A673 (cell line): ENCODE measurements around the gene THBS1. TPM values are rescaled to one million over a fixed set of nuclear protein-coding genes. Genes with fewer than 3 reads are reported as not detected.

Experiments
- Bru-seq: library from RNA; stranded (reverse); fragments of 400-500 nt; gene quantifications from one replicate; lab custom pipeline; 2021; lab: Mats Ljungman, UMichigan
- BruChase-seq, 2 experiments: library from RNA; stranded (reverse); fragments of 400-500 nt; gene quantifications; one replicate each; lab custom pipeline; 2021; lab: Mats Ljungman, UMichigan
- BruUV-seq: library from RNA; stranded (reverse); fragments of 400-500 nt; replicated peaks from 2 replicates; lab custom pipeline; 2021; lab: Mats Ljungman, UMichigan
- CTCF ChIA-PET: fragments of 300-600 bp; sonication (Branson Sonifier 250); formaldehyde crosslinking; loops from one replicate; lab custom pipeline; 2022; ENCODE audit warnings: antibody characterized with exemption; lab: Charles Lee
- POLR2A ChIA-PET: fragments of 300-600 bp; sonication (Branson Sonifier 250); formaldehyde crosslinking; loops from one replicate; lab custom pipeline; 2022; ENCODE audit warnings: antibody characterized with exemption; ENCODE audit not compliant: low non-redundant PET; lab: Charles Lee
- DNase-seq: peaks from one replicate; pipeline ENCODE4 v3.0.0-alpha.2; 2015; ENCODE audit warnings: low spot score
- H3K27ac ChIP-seq: fragments of 200-600 bp; sonication (generic); 2 replicates; pipeline ENCODE4 v1.5.1; 2016; ENCODE audit warnings: mixed run types, low read depth, mild to moderate bottlenecking, mixed read lengths, antibody characterized with exemption, low read length; ENCODE audit not compliant: poor library complexity, severe bottlenecking
- H3K27me3 ChIP-seq: fragments of 200-600 bp; sonication (generic); replicated peaks from 2 replicates; pipeline ENCODE4 v1.6.1; 2017; ENCODE audit warnings: mixed run types, low read depth, mild to moderate bottlenecking, mixed read lengths, antibody characterized with exemption, low read length; ENCODE audit not compliant: insufficient read depth, poor library complexity
- H3K36me3 ChIP-seq: fragments of 200-600 bp; sonication (generic); 2 replicates; pipeline ENCODE4 v1.6.1; 2016; ENCODE audit warnings: mixed run types, mild to moderate bottlenecking, mixed read lengths, antibody characterized with exemption, low read length; ENCODE audit not compliant: insufficient read depth, poor library complexity, severe bottlenecking
- H3K4me1 ChIP-seq: fragments of 200-600 bp; sonication (generic); 2 replicates; pipeline ENCODE4 v1.6.1; 2017; ENCODE audit warnings: mixed run types, mild to moderate bottlenecking, mixed read lengths, antibody characterized with exemption, low read length; ENCODE audit not compliant: insufficient read depth, poor library complexity, severe bottlenecking
- H3K4me3 ChIP-seq: fragments of 200-600 bp; sonication (generic); 2 replicates; pipeline ENCODE4 v1.5.1; 2016; ENCODE audit warnings: low read depth, mixed run types, mild to moderate bottlenecking, mixed read lengths, low read length; ENCODE audit not compliant: poor library complexity, severe bottlenecking
- H3K9me3 ChIP-seq: fragments of 200-600 bp; sonication (generic); 2 replicates; pipeline ENCODE4 v1.6.1; 2016; ENCODE audit warnings: mixed run types, low read depth, mild to moderate bottlenecking, mixed read lengths, antibody characterized with exemption, low read length; ENCODE audit not compliant: poor library complexity, severe bottlenecking
- CTCF ChIP-seq: fragments of 300-800, 200-600 bp; sonication (generic); conservative IDR thresholded peaks from 2 replicates; pipeline ENCODE4 v1.5.1; 2017; ENCODE audit warnings: low read depth, mild to moderate bottlenecking, antibody characterized with exemption, low read length, moderate library complexity, mixed read lengths
- EZH2 ChIP-seq: fragments of 200-600 bp; sonication (generic); IDR thresholded peaks from 2 replicates; pipeline ENCODE4 v1.6.1; 2017; ENCODE audit warnings: borderline replicate concordance, low read depth, mild to moderate bottlenecking, mixed read lengths, antibody characterized with exemption, low read length; ENCODE audit not compliant: poor library complexity, severe bottlenecking
- intact Hi-C: fragments of 100-400 bp; cut with micrococcal nuclease; formaldehyde crosslinking; loops from one replicate; pipeline ENCODE4 v1.10.0; 2022; ENCODE audit not compliant: unreplicated experiment
- long read RNA-seq: library from polyadenylated mRNA; stranded (forward); transcript quantifications from one replicate; pipeline ENCODE4 v2.0.0, GENCODE V29; 2022
- total RNA-seq: library from RNA; stranded (reverse); gene quantifications from 2 replicates; pipeline ENCODE4 v1.2.3, GENCODE V29; 2021

Gene THBS1
- total RNA-seq = 0.76 and 0.80 TPM in 2 replicates
- percentile 17 among the genes with signal in this experiment for Bru-seq, nascent RNA
- percentile 28 among the genes with signal in this experiment for BruChase-seq, experiment 1, labeled RNA remaining after a 2-hour chase
- percentile 31 among the genes with signal in this experiment for BruChase-seq, experiment 2, labeled RNA remaining after a 6-hour chase
- long read RNA-seq, partial matches to known transcripts = 1 of 1 reads
- long read RNA-seq, other reads (novel, unspliced or antisense) = 0 of 1 reads

DNA sequence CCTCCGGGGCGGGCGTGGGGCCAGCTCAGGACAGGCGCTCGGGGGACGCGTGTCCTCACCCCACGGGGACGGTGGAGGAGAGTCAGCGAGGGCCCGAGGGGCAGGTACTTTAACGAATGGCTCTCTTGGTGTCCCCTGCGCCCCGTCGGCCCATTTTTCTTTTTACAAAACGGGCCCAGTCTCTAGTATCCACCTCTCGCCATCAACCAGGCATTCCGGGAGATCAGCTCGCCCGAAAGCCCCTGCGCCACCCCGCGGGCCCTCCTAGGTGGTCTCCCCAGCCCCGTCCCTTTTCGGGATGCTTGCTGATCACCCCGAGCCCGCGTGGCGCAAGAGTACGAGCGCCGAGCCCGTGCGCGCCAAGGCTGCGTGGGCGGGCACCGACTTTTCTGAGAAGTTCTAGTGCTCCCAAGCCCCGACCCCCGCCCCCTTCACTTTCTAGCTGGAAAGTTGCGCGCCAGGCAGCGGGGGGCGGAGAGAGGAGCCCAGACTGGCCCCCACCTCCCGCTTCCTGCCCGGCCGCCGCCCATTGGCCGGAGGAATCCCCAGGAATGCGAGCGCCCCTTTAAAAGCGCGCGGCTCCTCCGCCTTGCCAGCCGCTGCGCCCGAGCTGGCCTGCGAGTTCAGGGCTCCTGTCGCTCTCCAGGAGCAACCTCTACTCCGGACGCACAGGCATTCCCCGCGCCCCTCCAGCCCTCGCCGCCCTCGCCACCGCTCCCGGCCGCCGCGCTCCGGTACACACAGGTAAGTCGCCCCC is at the start of gene THBS1:
TSS of gene THBS1 (plus strand) at position 595 of the 757 bp plus-strand sequence. CDS start 779 bp downstream, outside the sequence.
- H3K27me3 ChIP-seq = peaks cover 60% of the 10 kb centered on the region
- no peaks in the 10 kb centered on the region for H3K9me3 ChIP-seq
- peak; percentile 47 for DNase-seq
- CTCF ChIA-PET = interaction anchor here (1.1 to 1.5 kb wide), 3 partner anchors 176 to 873 kb away, joined by 3 to 7 read pairs (median 4); no protein-coding TSS in a partner anchor
- BruUV-seq = no TSS peak
- H3K4me3 ChIP-seq = peak within 1 kb of the TSS; percentile 40
- H3K4me1 ChIP-seq = peaks cover 7% of the 10 kb centered on the region
- TF ChIP-seq EZH2 (peak; percentile 51), CTCF (no peak)
- POLR2A ChIA-PET = interaction anchor here (0.5 to 0.7 kb wide), 3 partner anchors 112 to 783 kb away, joined by 3 to 5 read pairs (median 3); no protein-coding TSS in a partner anchor
- intact Hi-C loops = loop anchor here (1.0 to 5.0 kb wide), 4 partner anchors 172 to 873 kb away; no protein-coding TSS in a partner anchor
- H3K36me3 ChIP-seq = no peaks in the 10 kb centered on the region
- no peak within 1 kb of the TSS for H3K27ac ChIP-seq

DNA sequence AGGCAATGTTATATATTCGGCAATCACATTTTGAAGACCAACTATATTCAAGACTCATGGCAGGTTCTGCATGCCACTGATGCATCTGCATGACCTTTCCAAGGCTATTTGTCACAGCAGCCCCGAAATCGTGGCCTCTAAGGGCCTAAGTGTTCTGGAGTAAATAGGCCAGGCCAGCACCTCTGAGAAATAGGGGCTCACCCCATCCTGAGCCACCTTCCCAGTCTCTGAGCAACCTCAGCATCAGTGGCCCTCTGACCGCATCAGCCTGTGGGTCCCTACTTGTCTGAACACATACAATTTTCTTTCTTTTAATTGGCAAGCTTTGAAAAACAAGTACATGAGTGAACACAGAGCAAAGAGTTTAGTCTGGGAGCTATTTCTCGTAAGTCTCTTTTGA is 45.9 kb upstream of the THBS1 start:
- ChIA-PET POLR2A (no interaction called here), CTCF (no interaction called here)
- intact Hi-C loops = no loop called here
- Histone ChIP-seq H3K4me3 (no peak overlapping the region), H3K27ac (no peak overlapping the region), H3K27me3 (no peaks in the 10 kb centered on the region), H3K4me1 (no peaks in the 10 kb centered on the region), H3K36me3 (no peaks in the 10 kb centered on the region), H3K9me3 (no peaks in the 10 kb centered on the region)
- BruUV-seq = no TSS peak
- DNase-seq = no peak
- TF ChIP-seq CTCF = no peak
- no peak for TF ChIP-seq EZH2

GRCh38 chr15:39535466-39535865 is 45.4 kb upstream of the THBS1 start:
- ChIA-PET CTCF (no interaction called here), POLR2A (no interaction called here)
- TF ChIP-seq CTCF (no peak), EZH2 (no peak)
- Histone ChIP-seq H3K36me3 (no peaks in the 10 kb centered on the region), H3K27ac (no peak overlapping the region), H3K27me3 (no peaks in the 10 kb centered on the region), H3K4me1 (no peaks in the 10 kb centered on the region), H3K4me3 (no peak overlapping the region), H3K9me3 (no peaks in the 10 kb centered on the region)
- intact Hi-C loops = no loop called here
- no peak for DNase-seq
- no TSS peak for BruUV-seq
